ENCODE results near the gene IMPG2.

Gene IMPG2

DNA sequence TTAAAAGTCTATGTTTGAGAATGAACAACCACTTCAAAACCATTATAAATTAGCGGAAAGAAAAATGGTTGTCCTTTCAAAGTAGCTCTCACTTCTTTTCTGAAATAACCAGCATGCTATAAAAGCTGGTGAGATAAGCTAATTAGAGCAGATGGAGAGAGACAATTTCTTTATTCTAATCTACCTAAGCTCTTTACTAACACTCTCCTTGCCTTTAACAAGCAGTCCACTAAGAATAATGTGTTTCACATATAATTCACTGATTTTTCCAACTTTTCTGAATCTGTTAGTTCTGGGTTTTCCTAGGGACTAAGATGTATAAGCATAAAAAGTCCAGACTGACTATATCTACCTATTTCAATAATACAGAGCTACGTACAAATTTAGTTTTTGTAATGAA is at the start of gene IMPG2:
Gene IMPG2, minus strand, starts transcription at position 101 of the 400 bp plus-strand sequence. CDS start 203 bp downstream, outside the sequence.
- in situ Hi-C loops (cut with HindIII; ENCODE audit: low sequenced_read_pairs): no loop called here
- DNase-seq (ENCODE audit: low read depth, low spot score): no peak
- H3K4me3 ChIP-seq (ENCODE audit: low read depth, low read length): no peak within 1 kb of the TSS
- TF ChIP-seq CTCF (IDR thresholded peaks at IDR 0.05; ENCODE audit: low read depth, low read length): no peak

GRCh38 chr3:101362406-101362805 is 42.0 kb upstream of the IMPG2 start:
- DNase-seq (ENCODE audit: low read depth, low spot score): no peak
- in situ Hi-C loops (cut with HindIII; ENCODE audit: low sequenced_read_pairs): no loop called here
- no peak overlapping the region for H3K4me3 ChIP-seq (ENCODE audit: low read depth, low read length)
- no peak for TF ChIP-seq CTCF (IDR thresholded peaks at IDR 0.05; ENCODE audit: low read depth, low read length)

DNA sequence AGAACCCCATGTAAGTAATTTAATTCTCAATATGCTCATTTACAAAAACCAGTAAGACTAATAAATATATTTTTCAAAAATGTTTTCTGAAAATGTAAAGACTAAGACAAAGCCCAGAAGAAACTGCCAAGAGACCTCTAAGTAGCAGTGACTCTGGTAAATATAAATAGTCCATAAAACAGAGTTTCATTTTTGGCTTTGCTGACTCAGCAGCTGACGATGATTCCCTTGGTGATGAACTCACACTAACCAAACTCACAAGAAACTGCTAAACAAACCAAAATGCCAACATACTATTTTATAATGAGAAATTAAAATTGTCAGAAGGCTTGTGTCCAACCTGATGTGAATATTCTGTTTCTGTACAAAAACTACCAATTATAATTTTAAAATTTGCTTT is 31.5 kb upstream of the IMPG2 start:
- no peak overlapping the region for H3K4me3 ChIP-seq (ENCODE audit: low read depth, low read length)
- no peak for DNase-seq (ENCODE audit: low read depth, low spot score)
- TF ChIP-seq CTCF (IDR thresholded peaks at IDR 0.05; ENCODE audit: low read depth, low read length): no peak
- in situ Hi-C loops (cut with HindIII; ENCODE audit: low sequenced_read_pairs): no loop called here

DNA sequence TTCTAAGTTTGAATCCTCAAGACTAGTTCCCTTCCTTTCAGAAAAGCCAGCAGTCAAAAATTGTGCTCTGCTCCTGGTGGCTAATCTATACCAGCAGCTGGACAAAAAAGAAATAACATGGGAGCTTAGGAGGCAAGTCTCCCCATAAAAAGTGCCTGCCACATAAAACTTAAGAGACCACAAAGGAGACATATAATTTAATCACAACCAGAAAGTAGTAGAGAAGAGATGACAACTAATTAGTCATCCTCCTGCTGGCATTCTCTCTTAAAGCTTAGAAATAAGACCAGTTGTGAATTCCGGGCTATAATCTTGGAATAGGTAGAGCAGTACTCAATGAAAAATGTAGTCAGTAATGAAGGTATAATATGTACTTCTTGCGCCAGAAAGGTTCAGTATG is 20.2 kb upstream of the IMPG2 start:
- in situ Hi-C loops (cut with HindIII; ENCODE audit: low sequenced_read_pairs): no loop called here
- no peak for TF ChIP-seq CTCF (IDR thresholded peaks at IDR 0.05; ENCODE audit: low read depth, low read length)
- H3K4me3 ChIP-seq (ENCODE audit: low read depth, low read length): no peak overlapping the region
- DNase-seq (ENCODE audit: low read depth, low spot score): no peak

GRCh38 chr3:101333883-101334282 is 13.5 kb upstream of the IMPG2 start:
- DNase-seq (ENCODE audit: low read depth, low spot score): no peak
- in situ Hi-C loops (cut with HindIII; ENCODE audit: low sequenced_read_pairs): no loop called here
- TF ChIP-seq CTCF (IDR thresholded peaks at IDR 0.05; ENCODE audit: low read depth, low read length): no peak
- no peak overlapping the region for H3K4me3 ChIP-seq (ENCODE audit: low read depth, low read length)

DNA sequence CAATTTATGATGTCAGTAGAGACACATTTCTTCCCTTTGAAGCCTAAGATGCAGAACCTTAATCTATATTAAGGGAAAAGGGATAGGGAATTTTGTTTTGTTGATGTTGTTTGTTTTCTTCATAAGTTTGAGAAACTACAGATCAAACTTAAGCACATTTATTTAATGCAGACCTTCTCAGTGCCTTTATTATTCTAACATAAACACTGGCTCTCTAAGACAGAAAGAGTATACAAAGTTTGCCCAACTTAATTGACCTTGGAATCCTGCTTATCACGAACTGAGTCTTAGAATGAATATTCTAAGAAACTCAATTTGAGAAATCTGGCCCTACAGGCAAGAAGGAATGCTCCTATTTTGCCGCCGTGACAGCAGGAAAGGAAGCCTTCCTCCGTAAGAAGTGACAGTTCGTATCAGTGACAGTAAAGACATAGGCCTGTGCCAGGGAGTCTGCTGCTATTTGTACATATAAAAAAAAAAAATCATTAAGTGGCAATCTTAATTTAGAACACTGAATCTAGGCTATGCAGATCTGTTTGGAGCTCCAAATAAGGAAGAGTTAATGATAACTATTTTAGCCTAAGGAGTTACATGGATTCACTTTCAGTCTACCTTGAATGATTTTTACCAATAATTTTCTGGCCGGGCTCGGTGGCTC is 8.8 kb upstream of the IMPG2 start:
- no peak overlapping the region for H3K4me3 ChIP-seq (ENCODE audit: low read depth, low read length)
- TF ChIP-seq CTCF (IDR thresholded peaks at IDR 0.05; ENCODE audit: low read depth, low read length): no peak
- in situ Hi-C loops (cut with HindIII; ENCODE audit: low sequenced_read_pairs): no loop called here
- no peak for DNase-seq (ENCODE audit: low read depth, low spot score)

Measured in astrocyte of the spinal cord (primary cell).